ENCODE measurements around the gene PCCB. TPM values are rescaled to one million over a fixed set of nuclear protein-coding genes. Genes with fewer than 3 reads are reported as not detected.
"Not testable (repeated sequence)": the region's sequence is repeated elsewhere in the genome, so short reads cannot be mapped to it uniquely, and the experiment has no call there.

Gene PCCB
- 10 to 100 TPM; 65.7 to 79.1 TPM for total RNA-seq
- 10 to 100 TPM; 55.8 to 57.4 TPM for polyA plus RNA-seq (ENCODE audit: insufficient read length in 2 of 2)
- long read RNA-seq, donor 1, full-length matches to known transcripts: 11 of 16 reads
- long read RNA-seq, donor 1, partial matches to known transcripts: 5 of 16 reads
- long read RNA-seq, donor 1, other reads (novel, unspliced or antisense): 0 of 16 reads
- long read RNA-seq, donor 2, partial matches to known transcripts: 0 of 2 reads
- long read RNA-seq, donor 2, other reads (novel, unspliced or antisense): 0 of 2 reads
- long read RNA-seq, donor 3, partial matches to known transcripts: 5 of 7 reads
- long read RNA-seq, donor 3, other reads (novel, unspliced or antisense): 0 of 7 reads
- long read RNA-seq, donor 4, transcript PCCB-201 (15 exons, 1,833 nt): major isoform, 5 of 5 reads
- long read RNA-seq, donor 4, partial matches to known transcripts: 0 of 5 reads
- long read RNA-seq, donor 4, other reads (novel, unspliced or antisense): 0 of 5 reads

- Histone ChIP-seq H3K27ac (ENCODE audit: low read depth, low read length) (peak within 1 kb of the TSS; percentile 95), H3K27me3 (ENCODE audit: control insufficient read depth, insufficient read depth, low read length) (no peaks in the 10 kb centered on the region), H3K4me1 (ENCODE audit: control insufficient read depth, insufficient read depth, low read length) (peaks cover 12% of the 10 kb centered on the region), H3K4me3 (ENCODE audit: low read depth, low read length) (peak within 1 kb of the TSS; percentile 81), H3K36me3 (ENCODE audit: control insufficient read depth, insufficient read depth, low read length) (peaks cover 3% of the 10 kb centered on the region), H3K9me3 (ENCODE audit: control insufficient read depth, insufficient read depth, low read length) (no peaks in the 10 kb centered on the region)
- DNase-seq (ENCODE audit: low read depth in 4 of 6, low spot score in 6 of 6): peak; percentile 81 to 98 (median 86)
- under 1% methylated on average over 60 of the region's 64 CpGs for WGBS (ENCODE audit: insufficient coverage)
Observed at GRCh38 chr3:136250059-136250902, at the start of gene PCCB. PCCB (plus strand) TSS chr3:136250340; CDS start chr3:136250376, 36 bp downstream.

- WGBS (ENCODE audit: insufficient coverage): no CpG with 5 or more reads among the region's 4 CpGs
- Histone ChIP-seq H3K4me3 (ENCODE audit: low read depth, low read length) (no peak overlapping the region), H3K36me3 (ENCODE audit: control insufficient read depth, insufficient read depth, low read length) (no peaks in the 10 kb centered on the region), H3K27me3 (ENCODE audit: control insufficient read depth, insufficient read depth, low read length) (no peaks in the 10 kb centered on the region), H3K4me1 (ENCODE audit: control insufficient read depth, insufficient read depth, low read length) (no peaks in the 10 kb centered on the region), H3K9me3 (ENCODE audit: control insufficient read depth, insufficient read depth, low read length) (no peaks in the 10 kb centered on the region), H3K27ac (ENCODE audit: low read depth, low read length) (no peak overlapping the region)
- peak in 2 of 6 donors; percentile 56 to 62 for DNase-seq (ENCODE audit: low read depth in 4 of 6, low spot score in 6 of 6)
Observed at GRCh38 chr3:136207489-136208115, 42.5 kb upstream of the PCCB start.

GRCh38 chr3:136209921-136210320, 40.2 kb upstream of the PCCB start:
- DNase-seq (ENCODE audit: low read depth in 4 of 6, low spot score in 6 of 6): no peak

GRCh38 chr3:136211547-136211946, 38.6 kb upstream of the PCCB start:
- Histone ChIP-seq H3K9me3 (ENCODE audit: control insufficient read depth, insufficient read depth, low read length) (no peaks in the 10 kb centered on the region), H3K4me3 (ENCODE audit: low read depth, low read length) (no peak overlapping the region), H3K27me3 (ENCODE audit: control insufficient read depth, insufficient read depth, low read length) (no peaks in the 10 kb centered on the region), H3K4me1 (ENCODE audit: control insufficient read depth, insufficient read depth, low read length) (no peaks in the 10 kb centered on the region), H3K36me3 (ENCODE audit: control insufficient read depth, insufficient read depth, low read length) (no peaks in the 10 kb centered on the region), H3K27ac (ENCODE audit: low read depth, low read length) (no peak overlapping the region)
- 90% methylated on average over 2 of the region's 2 CpGs for WGBS (ENCODE audit: insufficient coverage)
- no peak for DNase-seq (ENCODE audit: low read depth in 4 of 6, low spot score in 6 of 6)

More at GRCh38 chr3:136209921-136210320, 40.2 kb upstream of the PCCB start:
- no peaks in the 10 kb centered on the region for H3K9me3 ChIP-seq (ENCODE audit: control insufficient read depth, insufficient read depth, low read length)
- no peaks in the 10 kb centered on the region for H3K4me1 ChIP-seq (ENCODE audit: control insufficient read depth, insufficient read depth, low read length)
- H3K27ac ChIP-seq (ENCODE audit: low read depth, low read length): no peak overlapping the region
- no peaks in the 10 kb centered on the region for H3K36me3 ChIP-seq (ENCODE audit: control insufficient read depth, insufficient read depth, low read length)
- H3K4me3 ChIP-seq (ENCODE audit: low read depth, low read length): no peak overlapping the region
- no peaks in the 10 kb centered on the region for H3K27me3 ChIP-seq (ENCODE audit: control insufficient read depth, insufficient read depth, low read length)

GRCh38 chr3:136222746-136223145, 27.4 kb upstream of the PCCB start:
- 92% methylated on average over 4 of the region's 4 CpGs for WGBS (ENCODE audit: insufficient coverage)
- not testable (repeated sequence) for DNase-seq (ENCODE audit: low read depth in 4 of 6, low spot score in 6 of 6); H3K4me3 ChIP-seq (ENCODE audit: low read depth, low read length); H3K9me3 ChIP-seq (ENCODE audit: control insufficient read depth, insufficient read depth, low read length); H3K4me1 ChIP-seq (ENCODE audit: control insufficient read depth, insufficient read depth, low read length); H3K27ac ChIP-seq (ENCODE audit: low read depth, low read length); H3K27me3 ChIP-seq (ENCODE audit: control insufficient read depth, insufficient read depth, low read length); H3K36me3 ChIP-seq (ENCODE audit: control insufficient read depth, insufficient read depth, low read length)

- 86% methylated on average over 1 of the region's 2 CpGs for WGBS (ENCODE audit: insufficient coverage)
Observed at GRCh38 chr3:136232413-136232812, 17.7 kb upstream of the PCCB start.

GRCh38 chr3:136235545-136235944, 14.6 kb upstream of the PCCB start:
- H3K9me3 ChIP-seq (ENCODE audit: control insufficient read depth, insufficient read depth, low read length): no peaks in the 10 kb centered on the region
- DNase-seq (ENCODE audit: low read depth in 4 of 6, low spot score in 6 of 6): no peak
- WGBS (ENCODE audit: insufficient coverage): no CpG with 5 or more reads among the region's 1 CpG

More at GRCh38 chr3:136232413-136232812, 17.7 kb upstream of the PCCB start:
- no peaks in the 10 kb centered on the region for H3K27me3 ChIP-seq (ENCODE audit: control insufficient read depth, insufficient read depth, low read length)
- no peak overlapping the region for H3K4me3 ChIP-seq (ENCODE audit: low read depth, low read length)
- no peaks in the 10 kb centered on the region for H3K9me3 ChIP-seq (ENCODE audit: control insufficient read depth, insufficient read depth, low read length)
- no peak overlapping the region for H3K27ac ChIP-seq (ENCODE audit: low read depth, low read length)
- DNase-seq (ENCODE audit: low read depth in 4 of 6, low spot score in 6 of 6): no peak
- H3K36me3 ChIP-seq (ENCODE audit: control insufficient read depth, insufficient read depth, low read length): no peaks in the 10 kb centered on the region
- H3K4me1 ChIP-seq (ENCODE audit: control insufficient read depth, insufficient read depth, low read length): no peaks in the 10 kb centered on the region

GRCh38 chr3:136236109-136236508, 14.0 kb upstream of the PCCB start:
- Histone ChIP-seq H3K36me3 (ENCODE audit: control insufficient read depth, insufficient read depth, low read length) (no peaks in the 10 kb centered on the region), H3K9me3 (ENCODE audit: control insufficient read depth, insufficient read depth, low read length) (no peaks in the 10 kb centered on the region), H3K4me1 (ENCODE audit: control insufficient read depth, insufficient read depth, low read length) (no peaks in the 10 kb centered on the region), H3K27ac (ENCODE audit: low read depth, low read length) (no peak overlapping the region), H3K4me3 (ENCODE audit: low read depth, low read length) (no peak overlapping the region), H3K27me3 (ENCODE audit: control insufficient read depth, insufficient read depth, low read length) (no peaks in the 10 kb centered on the region)
- WGBS (ENCODE audit: insufficient coverage): 80% methylated on average over 1 of the region's 2 CpGs
- DNase-seq (ENCODE audit: low read depth in 4 of 6, low spot score in 6 of 6): no peak

More at GRCh38 chr3:136235545-136235944, 14.6 kb upstream of the PCCB start:
- H3K4me1 ChIP-seq (ENCODE audit: control insufficient read depth, insufficient read depth, low read length): no peaks in the 10 kb centered on the region
- H3K4me3 ChIP-seq (ENCODE audit: low read depth, low read length): no peak overlapping the region
- no peaks in the 10 kb centered on the region for H3K36me3 ChIP-seq (ENCODE audit: control insufficient read depth, insufficient read depth, low read length)
- no peak overlapping the region for H3K27ac ChIP-seq (ENCODE audit: low read depth, low read length)
- H3K27me3 ChIP-seq (ENCODE audit: control insufficient read depth, insufficient read depth, low read length): no peaks in the 10 kb centered on the region

- DNase-seq (ENCODE audit: low read depth in 4 of 6, low spot score in 6 of 6): no peak
- H3K4me3 ChIP-seq (ENCODE audit: low read depth, low read length): no peak overlapping the region
- H3K27me3 ChIP-seq (ENCODE audit: control insufficient read depth, insufficient read depth, low read length): no peaks in the 10 kb centered on the region
- no peaks in the 10 kb centered on the region for H3K36me3 ChIP-seq (ENCODE audit: control insufficient read depth, insufficient read depth, low read length)
- no peaks in the 10 kb centered on the region for H3K9me3 ChIP-seq (ENCODE audit: control insufficient read depth, insufficient read depth, low read length)
- H3K4me1 ChIP-seq (ENCODE audit: control insufficient read depth, insufficient read depth, low read length): no peaks in the 10 kb centered on the region
- H3K27ac ChIP-seq (ENCODE audit: low read depth, low read length): no peak overlapping the region
- WGBS (ENCODE audit: insufficient coverage): no CpG with 5 or more reads among the region's 1 CpG
Observed at GRCh38 chr3:136237103-136237502, 13.0 kb upstream of the PCCB start.

All from spinal cord (tissue), 10 donors.